Eye (tissue), 1 donor: Measurements from ENCODE around the gene MRPL39.
A peak's percentile ranks its signal among the peaks of the same experiment; 100 is the strongest.

Experiments used
- DNase-seq: peaks from one replicate; pipeline ENCODE4 v3.0.0-alpha.2; 2015

Gene MRPL39

DNA sequence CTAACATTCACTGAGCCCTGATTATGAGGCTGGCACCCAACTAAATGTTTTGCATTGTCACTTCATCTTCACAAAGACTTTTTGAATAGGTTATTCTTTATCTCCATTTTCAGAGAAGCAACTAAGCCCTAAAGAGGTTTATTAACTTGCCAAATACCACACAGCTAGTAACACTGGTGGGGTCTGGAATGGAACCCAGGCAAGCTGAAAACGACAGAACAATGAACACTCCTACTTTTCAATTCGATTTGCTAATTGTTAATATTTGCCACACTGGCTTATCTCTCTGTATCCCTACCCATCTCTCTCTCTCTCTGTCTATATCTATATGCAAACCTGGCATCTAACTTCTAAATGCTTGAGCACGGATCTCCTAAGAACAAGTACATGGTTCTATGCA lies 40.6 kb downstream of the MRPL39 start:
- DNase-seq, result no peak

DNA sequence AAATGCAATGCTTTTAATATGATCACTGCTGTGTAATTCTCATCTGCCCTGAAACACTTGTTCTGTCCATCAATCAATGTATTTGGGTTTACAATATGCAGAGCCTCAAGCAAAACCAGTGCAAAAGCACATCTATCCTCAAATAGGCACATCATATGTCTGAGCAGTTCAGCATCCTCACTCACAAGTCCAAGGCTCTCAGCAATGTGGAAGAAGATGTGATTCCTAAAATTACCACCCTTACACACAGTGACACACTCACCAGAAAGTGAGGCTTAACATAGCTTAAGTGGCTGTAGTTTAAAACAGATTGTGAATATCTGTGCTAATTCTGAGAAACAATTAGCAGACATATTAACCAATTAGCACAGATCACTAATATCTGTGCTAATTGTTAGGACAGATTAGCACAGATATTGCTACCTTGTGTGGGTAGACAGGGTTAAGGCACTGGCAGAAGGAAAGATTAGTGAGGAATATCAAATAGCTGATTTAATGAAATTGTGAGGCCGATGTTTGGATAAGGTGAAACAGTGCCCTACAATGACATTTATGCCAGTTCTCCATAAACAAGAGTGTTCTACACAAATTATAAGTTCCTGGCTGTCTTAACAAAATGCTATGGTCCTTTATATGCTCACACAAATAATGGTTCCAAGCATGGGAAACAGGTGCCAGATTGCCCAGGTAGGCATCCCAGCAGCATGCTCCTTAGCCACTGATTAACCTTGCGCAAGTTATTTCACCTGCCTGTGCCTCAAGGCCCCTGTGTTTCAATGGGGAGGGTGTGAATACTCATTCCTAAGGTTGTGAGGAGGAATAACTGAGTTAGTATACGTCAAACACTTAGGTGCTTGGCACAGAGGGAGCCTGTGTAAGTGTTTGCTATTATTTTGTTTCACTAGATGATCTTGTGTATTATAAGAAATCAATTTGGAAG lies 41.7 kb downstream of the MRPL39 start:
- DNase-seq, result no peak

DNA sequence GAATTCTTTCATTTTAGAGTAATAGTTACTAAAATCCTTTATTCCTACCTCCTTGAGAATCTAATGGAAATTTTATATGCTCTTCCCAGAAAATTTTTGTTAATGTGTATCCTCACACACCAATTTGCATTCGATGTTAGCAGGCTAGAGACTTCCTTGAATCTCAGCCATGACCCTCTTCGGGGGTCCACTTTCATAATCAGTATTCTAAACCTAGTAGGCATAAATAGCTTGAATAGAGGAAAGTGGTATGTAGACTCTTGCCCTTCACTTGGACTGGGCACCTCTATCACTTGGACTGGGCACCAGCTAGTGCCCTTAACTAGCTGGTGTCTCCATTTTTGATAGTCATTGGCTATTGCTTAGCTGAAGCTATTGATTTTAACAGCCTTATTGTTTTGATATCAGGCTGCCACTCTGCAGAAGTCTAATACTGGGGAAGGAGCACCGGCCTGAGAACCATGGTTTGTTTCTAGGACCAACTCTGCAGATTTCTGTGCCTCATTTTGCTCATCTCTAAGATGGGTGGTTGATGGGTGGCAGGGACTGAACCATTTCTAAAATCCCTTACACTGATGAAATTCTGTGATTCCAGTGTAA lies 42.8 kb downstream of the MRPL39 start:
- no peak for DNase-seq

DNA sequence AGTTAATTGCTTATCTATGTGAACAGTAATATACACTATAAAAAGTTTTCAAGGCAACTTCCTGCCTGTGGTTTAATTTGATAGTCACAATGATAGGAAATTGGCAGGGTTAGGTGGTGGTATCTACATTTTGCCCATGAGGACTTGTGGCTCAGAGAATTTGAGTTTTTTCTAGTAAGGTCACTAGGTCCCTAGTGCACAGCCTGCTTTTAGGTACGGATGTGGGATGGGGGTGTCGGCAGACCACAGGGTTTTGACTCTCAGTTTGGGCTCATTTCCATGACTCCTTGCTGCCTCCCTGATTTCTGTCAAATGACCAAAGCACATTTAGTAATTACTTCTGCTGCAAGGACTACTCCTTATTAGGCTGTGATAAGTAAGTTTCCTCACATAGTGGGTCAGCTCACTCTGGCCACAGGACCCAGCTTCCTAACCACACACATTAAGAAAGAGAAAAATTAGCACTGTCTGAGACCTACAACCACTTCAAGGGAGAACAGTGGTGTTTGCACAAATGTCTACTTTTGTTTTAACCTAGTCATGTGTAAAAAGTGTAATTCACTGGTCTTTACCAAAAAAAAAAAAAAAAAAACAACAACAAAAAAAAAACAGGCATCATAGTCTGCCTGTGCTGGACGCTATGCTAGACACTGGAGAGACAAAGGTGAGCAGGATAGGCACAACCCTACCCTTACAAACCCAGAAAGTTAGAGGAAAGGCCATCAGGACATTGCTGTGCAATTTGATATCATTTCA lies 43.7 kb downstream of the MRPL39 start:
- no peak for DNase-seq

DNA sequence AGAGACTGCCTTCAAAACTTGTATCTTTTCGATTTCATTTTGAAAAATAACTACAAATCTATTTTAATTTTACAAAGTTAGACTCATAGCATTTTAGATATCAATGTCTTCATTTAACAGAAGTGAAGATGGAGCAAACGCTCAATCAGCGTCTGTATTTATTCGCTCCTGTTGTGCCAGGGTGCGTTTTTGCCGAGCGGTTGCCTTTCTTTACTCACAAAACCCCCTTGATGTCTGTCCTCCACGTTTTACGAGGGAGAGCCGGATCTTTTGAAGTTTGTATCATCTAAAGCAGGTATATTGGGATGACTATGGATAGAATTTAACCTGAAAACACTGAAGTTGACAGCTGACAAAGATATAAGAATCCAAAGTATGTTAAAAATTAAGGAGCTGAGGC lies 44.6 kb downstream of the MRPL39 start:
- DNase-seq, result no peak

DNA sequence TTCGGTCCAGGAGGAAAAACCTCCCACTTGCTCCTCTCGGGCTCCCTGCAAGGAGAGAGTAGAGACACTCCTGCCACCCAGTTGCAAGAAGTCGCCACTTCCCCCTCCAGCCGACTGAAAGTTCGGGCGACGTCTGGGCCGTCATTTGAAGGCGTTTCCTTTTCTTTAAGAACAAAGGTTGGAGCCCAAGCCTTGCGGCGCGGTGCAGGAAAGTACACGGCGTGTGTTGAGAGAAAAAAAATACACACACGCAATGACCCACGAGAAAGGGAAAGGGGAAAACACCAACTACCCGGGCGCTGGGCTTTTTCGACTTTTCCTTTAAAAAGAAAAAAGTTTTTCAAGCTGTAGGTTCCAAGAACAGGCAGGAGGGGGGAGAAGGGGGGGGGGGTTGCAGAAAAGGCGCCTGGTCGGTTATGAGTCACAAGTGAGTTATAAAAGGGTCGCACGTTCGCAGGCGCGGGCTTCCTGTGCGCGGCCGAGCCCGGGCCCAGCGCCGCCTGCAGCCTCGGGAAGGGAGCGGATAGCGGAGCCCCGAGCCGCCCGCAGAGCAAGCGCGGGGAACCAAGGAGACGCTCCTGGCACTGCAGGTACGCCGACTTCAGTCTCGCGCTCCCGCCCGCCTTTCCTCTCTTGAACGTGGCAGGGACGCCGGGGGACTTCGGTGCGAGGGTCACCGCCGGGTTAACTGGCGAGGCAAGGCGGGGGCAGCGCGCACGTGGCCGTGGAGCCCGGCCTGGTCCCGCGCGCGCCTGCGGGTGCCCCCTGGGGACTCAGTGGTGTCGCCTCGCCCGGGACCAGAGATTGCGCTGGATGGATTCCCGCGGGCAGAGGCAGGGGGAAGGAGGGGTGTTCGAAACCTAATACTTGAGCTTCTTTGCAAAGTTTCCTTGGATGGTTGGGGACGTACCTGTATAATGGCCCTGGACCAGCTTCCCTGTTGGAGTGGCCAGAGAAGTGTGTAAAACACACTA lies 45.3 kb downstream of the MRPL39 start:
- peak; percentile 77 for DNase-seq

DNA sequence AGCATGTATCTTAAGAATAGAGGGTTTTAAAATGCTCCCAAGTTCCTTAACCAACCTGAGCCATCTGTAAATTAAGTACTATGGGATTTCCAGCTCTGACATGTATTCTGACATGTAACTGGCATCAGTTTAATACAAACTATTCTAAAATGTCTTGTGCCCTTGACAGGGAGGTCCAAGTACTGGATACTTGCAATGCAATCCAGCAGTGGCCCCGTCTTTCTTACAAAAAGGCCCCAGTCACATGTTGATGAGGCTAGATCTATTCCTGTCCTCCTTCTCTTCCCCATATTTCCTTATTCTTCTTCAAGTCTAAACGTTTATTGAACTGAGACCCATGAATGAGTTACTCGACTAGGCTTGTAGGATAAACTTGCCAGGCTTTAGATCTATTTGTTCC lies 46.4 kb downstream of the MRPL39 start:
- no peak for DNase-seq

DNA sequence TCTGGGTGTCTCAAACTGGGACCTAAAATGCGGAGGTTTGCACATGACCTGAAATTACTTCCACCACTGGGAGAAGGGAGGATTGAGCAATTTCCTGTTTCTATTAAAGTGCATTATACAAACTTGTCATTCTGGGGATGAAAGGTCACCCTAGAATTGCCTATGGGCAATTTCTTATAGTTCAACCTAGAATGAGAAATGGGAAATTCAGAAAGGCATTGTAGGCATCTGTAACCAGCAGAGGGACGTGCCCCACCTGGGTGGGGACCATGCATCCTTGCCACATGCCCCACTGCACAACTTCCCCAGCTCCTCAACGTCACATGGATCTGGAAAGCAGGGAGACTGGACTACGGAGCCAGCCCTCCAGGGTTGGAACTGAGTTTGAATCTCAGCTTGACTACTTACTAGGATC lies 47.0 kb downstream of the MRPL39 start:
- no peak for DNase-seq

DNA sequence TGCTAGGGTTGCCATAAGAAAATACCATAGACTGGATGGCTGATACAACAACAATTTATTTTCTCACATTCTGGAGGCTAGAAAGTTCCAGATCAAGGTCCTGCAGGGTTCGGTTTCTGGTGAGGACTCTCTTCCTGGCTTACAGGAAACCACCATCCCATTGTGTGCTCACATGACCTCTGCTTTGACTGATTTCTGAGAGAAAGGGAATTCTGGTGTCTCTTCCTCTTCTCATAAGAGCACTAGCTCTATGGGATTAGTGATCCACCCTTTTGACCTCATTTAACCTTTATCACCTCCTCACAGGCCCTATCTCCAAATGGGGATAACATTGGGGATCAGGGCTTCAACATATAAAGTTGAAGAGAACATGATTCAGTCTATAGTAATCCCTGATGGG lies 47.5 kb downstream of the MRPL39 start:
- no peak for DNase-seq

DNA sequence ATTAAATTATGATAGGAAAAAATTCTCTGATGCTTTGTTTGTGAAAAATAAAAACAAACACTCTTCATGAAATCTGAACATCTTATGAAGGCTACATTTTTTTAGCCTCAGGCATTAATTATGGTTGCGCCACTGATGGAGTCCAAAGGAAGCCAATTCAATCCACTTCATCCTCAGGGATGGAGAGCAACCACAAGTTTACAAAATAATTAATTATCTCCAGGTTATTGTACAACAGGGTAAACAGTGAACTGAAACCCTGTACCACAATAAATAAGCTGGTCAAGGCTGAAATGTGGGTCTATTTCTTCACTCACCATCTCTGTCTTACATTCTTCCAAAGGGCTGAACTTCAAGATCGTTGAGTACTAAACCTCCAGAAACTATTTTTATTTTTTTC lies 49.2 kb downstream of the MRPL39 start:
- DNase-seq, result no peak

DNA sequence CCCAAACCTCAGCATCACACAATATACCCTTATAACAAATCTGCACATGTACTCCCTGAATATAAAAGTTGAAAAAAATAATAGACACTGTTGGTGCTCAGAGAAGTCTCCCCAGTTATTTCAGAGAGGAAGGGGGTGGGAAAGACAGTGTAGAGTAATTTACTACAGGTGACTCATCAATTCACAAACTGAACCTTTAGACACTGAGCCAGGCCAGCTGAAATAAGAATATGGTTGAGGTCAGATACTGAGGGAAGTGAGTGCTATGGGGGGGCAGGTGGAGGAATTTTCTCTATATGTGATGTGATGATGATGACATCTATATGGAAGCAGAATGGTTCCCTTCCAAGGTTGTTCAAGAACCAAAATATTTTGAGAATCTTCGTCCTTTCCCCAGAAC lies 50.1 kb downstream of the MRPL39 start:
- DNase-seq, result no peak

DNA sequence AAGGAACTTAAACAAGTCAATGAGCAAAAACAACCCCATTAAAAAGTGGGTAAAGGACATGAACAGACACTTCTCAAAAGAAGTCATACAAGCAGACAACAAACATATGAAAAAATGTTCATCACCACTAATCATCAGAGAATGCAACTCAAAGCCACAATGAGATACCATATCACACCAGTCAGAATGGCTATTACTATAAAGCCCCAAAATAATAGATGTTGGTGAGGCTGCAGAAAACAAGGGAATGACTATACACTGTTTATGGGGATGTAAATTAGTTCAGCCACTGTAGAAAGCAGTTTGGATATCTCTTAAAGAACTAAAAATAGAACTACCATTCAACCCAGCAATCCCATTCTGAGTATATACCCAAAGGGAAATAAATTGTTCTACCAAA lies 51.2 kb downstream of the MRPL39 start:
- DNase-seq, result no peak

DNA sequence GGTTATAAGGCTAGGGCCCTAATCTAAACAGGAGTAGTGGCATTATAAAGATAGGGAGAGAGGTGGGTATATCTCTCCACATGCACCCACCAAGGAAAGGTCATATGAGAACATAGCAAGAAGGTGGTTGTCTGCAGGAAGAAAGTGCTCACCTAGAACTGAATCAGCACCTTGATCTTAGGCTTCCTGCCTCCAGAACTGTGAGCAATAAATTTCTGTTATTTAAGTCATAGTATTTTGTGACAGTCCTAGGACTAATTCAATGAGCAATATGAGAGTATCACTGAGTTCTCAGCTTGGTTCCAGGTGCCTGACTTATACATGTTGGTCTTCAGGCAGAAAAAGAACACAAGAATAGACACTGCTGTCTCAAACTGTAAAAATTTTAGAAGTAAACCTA lies 51.8 kb downstream of the MRPL39 start:
- DNase-seq, result no peak

DNA sequence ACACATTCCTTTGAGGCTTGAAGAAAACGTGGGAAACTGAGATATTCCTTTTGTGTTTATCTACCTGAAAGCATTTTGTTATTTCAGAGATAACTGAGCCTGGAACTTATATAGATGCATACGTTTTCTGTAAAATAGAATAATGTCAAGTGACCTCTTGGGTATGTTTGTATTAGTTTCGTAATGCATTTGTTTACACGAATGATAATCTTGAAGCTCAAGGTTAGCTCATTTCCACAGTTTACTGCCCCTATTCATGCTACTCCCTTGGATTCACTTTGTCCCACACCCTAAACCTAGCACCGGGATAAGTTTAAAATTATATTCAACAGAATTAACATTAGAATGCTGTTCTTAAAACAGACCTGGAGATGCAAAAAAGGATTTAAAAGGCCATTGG lies 54.4 kb downstream of the MRPL39 start:
- DNase-seq, result no peak

DNA sequence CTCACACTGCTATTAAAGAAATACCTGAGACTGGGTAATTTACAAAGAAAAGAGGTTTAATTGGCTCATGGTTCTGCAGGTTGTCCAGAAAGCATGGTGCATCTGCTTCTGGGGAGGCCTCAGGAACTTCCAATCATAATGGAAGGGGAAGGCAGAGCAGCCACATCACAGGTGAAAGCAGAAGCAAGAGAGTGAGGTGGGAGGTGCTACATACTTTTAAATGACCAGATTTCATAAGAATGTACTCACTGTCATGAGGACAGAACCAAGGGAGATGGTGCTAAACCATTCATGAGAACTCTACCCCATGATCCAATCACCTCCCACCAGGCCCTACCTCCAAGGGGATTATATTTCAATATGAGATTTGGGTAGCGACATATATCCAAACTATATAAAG lies 55.7 kb downstream of the MRPL39 start:
- no peak for DNase-seq

DNA sequence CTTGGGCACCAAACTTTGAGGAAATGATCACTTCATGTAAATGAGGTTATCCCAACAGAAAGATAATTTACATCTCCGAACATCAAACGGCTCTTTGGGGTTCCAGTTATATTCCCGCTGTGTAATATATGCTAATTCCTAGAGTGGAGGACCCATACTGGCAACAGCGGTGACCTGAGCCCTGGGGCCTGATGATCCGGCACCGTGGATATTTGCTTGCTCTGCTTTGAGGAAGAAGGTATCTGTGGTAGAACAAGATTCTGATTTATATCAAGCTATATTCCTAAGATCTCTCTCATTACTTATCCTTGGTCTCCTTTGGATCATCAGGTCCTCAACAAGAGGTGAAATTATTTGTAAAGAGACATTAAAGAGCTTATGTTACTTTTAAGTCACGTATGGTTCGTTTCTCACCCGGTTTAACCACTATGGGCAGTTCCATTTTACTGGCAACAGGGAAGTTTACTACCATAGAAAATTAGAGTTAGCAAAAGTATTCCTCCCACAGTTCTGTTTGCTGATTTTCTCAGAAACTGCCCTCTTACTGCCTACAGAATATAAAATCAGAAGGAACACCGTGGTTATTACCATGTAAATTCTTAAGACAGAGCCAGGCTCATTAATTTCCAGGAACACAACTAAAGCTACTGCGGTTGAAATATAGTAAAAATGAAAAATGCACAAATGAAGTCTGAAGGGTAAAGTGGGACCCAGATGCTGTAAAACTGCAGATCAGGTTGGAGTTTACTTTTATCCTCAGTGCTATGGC lies 56.7 kb downstream of the MRPL39 start:
- no peak for DNase-seq

DNA sequence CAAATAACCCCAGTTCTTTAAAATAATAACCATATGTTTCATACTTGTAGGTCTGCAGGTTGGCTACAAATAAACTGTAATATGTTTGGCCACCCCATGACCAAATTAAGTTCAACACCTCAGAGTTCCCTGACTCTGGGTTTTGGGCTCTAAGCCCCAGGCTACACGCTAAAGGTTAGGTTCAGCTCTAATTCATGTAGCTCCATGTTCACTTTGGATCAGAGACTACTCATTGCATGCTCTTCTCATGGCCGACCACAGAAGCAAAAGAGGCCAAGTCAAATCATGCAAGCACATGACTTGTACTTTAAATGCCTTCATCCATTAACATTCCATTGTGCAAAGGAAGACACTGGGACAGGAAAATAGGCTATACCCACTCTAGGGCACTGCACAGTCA lies 66.2 kb downstream of the MRPL39 start:
- no peak for DNase-seq

DNA sequence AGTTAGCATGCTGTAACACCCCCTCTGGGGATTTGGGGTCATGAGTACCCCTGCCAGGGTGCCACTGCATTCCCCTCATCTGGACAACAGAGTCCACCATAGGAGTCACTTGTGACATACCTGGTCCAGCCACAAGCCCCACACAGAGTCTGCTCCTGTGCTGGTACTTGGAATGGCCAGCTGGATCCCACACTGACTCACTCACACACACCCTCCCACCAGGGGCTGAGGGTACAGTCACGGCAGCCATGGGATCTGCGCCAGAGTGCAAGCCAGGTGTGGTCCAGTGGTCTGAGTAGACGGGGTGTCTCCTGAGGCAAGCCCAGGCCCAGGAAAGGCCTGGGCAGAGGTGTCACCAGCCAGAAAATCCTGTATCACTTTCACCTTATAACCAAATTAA lies 67.7 kb downstream of the MRPL39 start:
- DNase-seq, result no peak

DNA sequence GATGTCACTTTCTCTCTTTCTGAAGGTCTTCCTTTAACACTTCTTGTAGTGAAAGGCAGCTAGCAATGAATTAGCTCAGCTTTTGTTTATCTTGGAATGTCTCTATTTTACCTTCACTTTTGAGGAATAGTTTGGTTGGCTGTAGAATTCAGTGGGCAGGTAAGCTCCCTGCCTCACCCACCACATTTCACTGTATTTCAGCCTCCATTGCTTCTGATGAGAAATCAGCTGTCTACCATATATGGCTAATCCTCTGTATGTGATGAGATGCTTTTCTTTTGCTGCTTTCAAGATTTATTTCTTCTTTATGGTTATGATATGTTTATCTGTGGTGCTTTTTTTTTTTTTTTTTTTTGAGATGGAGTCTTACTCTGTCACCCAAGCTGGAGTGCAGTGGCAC lies 70.1 kb downstream of the MRPL39 start:
- DNase-seq, result no peak

DNA sequence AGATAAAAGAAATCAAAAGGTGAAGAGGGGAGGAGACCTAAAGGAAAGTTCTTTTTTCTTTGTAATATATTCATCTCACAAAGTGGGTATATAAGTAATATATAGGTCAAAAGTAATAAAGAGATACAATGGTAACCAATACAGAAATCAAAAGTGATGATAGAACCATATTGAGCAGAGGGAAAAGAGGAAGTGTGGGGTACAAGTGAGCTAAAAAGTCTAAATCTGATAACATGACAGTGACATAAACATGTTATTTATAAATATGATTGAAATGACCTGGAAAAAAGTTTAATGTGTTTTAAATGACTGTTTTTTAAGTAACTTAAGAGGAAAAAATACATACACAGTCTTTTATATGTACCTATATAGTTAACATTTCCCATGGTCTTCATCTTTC lies 70.5 kb downstream of the MRPL39 start:
- DNase-seq, result no peak

DNA sequence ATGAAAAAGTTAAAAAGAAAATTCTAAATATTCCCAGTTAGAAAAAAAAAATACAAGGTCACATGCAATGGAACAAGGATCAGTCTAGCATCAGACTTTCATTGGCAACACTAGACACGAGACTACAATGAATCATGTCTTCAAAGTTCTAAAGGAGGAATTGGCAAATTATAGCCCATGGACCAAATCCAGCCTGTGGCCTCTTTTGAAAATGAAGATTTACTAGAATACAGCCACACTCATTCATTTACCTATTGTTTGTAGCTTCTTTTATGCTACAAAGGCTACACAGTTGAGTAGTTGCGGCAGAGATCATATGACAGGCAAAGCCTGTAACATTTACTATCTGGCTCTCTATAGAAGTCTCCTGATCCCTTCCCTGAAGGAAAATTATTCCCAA lies 71.4 kb downstream of the MRPL39 start:
- DNase-seq, result no peak
